Measurements from ENCODE around the gene ARHGEF10L.

The ARHGEF10L gene

DNA sequence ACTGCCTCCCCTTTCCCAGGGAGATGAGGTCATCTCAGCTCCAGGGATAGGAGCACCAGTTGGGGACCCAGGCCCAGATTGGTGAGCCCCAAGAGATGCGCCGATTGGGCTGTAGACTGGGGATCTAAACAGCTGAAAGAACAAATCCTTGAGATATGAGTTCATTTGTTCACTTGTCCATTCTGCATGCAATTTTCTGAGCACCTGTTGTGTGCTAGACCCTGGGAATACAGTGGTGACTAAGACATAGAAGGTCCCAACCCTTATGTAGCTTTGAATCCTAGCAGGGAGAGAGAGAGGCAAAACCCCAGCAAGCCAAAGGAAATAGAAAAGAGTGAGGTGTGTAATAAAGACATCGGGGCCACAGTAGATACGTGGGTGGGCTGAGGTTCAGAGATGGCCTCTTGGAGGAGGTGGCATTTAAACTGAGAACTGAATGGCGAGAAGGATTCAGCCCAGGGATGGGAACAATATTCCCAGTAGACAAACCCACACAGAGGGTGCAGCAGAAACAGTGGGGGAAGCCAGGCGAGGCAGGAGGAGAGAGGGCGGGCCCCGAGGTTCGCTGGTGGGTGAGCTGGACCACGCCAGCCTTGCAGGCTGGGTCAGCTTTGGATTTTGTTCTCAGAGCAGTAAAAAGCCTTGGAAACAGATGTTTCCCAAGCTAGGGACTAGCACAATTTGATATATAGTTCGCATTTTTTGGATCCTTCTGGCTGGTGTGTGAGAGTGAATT lies 110.0 kb downstream of the ARHGEF10L start:
- Histone ChIP-seq H3K79me2 (ENCODE audit: control insufficient read depth, insufficient read depth, low read length, unreplicated experiment) (no peaks in the 10 kb centered on the region), H3K4me1 (ENCODE audit: control insufficient read depth, insufficient read depth, low read length, unreplicated experiment) (no peaks in the 10 kb centered on the region), H3K27ac (ENCODE audit: low read depth, low read length) (no peak overlapping the region), H2AFZ (ENCODE audit: low read length, unreplicated experiment) (no peak overlapping the region), H3K36me3 (ENCODE audit: insufficient read depth, low read length) (no peaks in the 10 kb centered on the region), H3K27me3 (ENCODE audit: insufficient read depth, low read length) (no peaks in the 10 kb centered on the region), H3K4me3 (ENCODE audit: low read depth, low read length) (no peak overlapping the region)

GRCh38 chr1:17653276-17653675 lies 113.8 kb downstream of the ARHGEF10L start:
- no peak overlapping the region for H3K27ac ChIP-seq (ENCODE audit: low read depth, low read length)
- no peaks in the 10 kb centered on the region for H3K4me1 ChIP-seq (ENCODE audit: control insufficient read depth, insufficient read depth, low read length, unreplicated experiment)
- H3K4me3 ChIP-seq (ENCODE audit: low read depth, low read length), result no peak overlapping the region
- peaks cover 1% of the 10 kb centered on the region; the same call in 1 of the 2 replicates for H3K36me3 ChIP-seq (ENCODE audit: insufficient read depth, low read length)
- no peaks in the 10 kb centered on the region for H3K79me2 ChIP-seq (ENCODE audit: control insufficient read depth, insufficient read depth, low read length, unreplicated experiment)
- H2AFZ ChIP-seq (ENCODE audit: low read length, unreplicated experiment), result no peak overlapping the region
- H3K27me3 ChIP-seq (ENCODE audit: insufficient read depth, low read length), result no peaks in the 10 kb centered on the region

DNA sequence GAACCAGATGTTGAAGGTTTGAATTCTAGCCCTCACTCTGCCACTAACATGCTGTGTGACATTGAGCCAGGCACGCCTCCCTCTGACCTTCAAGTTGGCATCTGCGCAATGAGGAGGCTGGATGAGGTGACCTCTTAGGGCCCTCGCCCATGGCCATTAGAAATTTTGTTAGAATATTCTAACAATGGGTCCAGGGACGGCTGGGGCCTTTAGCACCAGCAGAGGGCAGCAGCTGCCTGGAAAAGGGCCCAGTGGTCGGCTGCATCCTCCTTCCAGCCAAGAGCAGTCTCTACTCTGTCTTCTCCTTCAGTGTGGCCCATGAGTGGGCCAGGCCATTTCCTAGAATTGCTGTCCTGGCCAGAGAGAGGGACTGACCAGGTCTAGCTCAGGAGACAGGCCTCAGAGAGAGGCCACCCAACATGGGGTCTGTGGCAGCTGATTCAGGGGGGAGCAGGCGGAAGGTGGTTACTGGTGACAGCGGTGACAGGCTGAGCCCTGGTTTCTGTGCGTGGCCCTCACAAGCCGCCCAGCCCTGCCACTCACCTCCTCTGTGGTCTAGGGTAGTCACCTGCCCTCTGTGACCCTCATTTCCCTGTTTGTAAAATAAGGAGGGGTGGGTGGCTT lies 114.3 kb downstream of the ARHGEF10L start:
- no peak overlapping the region for H2AFZ ChIP-seq (ENCODE audit: low read length, unreplicated experiment)
- H3K27me3 ChIP-seq (ENCODE audit: insufficient read depth, low read length), result no peaks in the 10 kb centered on the region
- no peak overlapping the region for H3K4me3 ChIP-seq (ENCODE audit: low read depth, low read length)
- H3K79me2 ChIP-seq (ENCODE audit: control insufficient read depth, insufficient read depth, low read length, unreplicated experiment), result no peaks in the 10 kb centered on the region
- peaks cover 2% of the 10 kb centered on the region; the same call in 1 of the 2 replicates for H3K36me3 ChIP-seq (ENCODE audit: insufficient read depth, low read length)
- no peak overlapping the region for H3K27ac ChIP-seq (ENCODE audit: low read depth, low read length)
- H3K4me1 ChIP-seq (ENCODE audit: control insufficient read depth, insufficient read depth, low read length, unreplicated experiment), result no peaks in the 10 kb centered on the region

- H3K79me2 ChIP-seq (ENCODE audit: control insufficient read depth, insufficient read depth, low read length, unreplicated experiment), result no peaks in the 10 kb centered on the region
- no peak overlapping the region for H3K4me3 ChIP-seq (ENCODE audit: low read depth, low read length)
- H3K27me3 ChIP-seq (ENCODE audit: insufficient read depth, low read length), result no peaks in the 10 kb centered on the region
- H3K27ac ChIP-seq (ENCODE audit: low read depth, low read length), result no peak overlapping the region
- peaks cover 2% of the 10 kb centered on the region; the same call in 1 of the 2 replicates for H3K36me3 ChIP-seq (ENCODE audit: insufficient read depth, low read length)
- no peak overlapping the region for H2AFZ ChIP-seq (ENCODE audit: low read length, unreplicated experiment)
- no peaks in the 10 kb centered on the region for H3K4me1 ChIP-seq (ENCODE audit: control insufficient read depth, insufficient read depth, low read length, unreplicated experiment)
These were observed 115.0 kb downstream of the ARHGEF10L start for GRCh38 chr1:17654519-17654918.

DNA sequence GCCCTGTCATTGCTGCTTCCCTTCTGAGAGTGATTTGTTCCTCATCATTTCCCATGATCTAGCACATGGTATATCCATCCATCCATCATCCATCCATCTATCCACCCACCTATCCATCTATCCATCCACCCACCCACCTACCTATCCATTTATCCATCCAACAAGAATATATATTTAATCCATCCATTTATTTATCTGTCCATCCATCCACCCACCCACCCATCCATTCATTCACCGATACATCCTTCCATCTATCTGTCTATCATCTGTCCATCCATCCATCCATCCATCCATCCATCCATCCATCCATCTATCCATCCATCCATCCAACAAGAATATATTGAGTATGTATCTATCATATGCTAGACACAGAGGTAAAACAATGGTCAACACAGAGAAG lies 115.7 kb downstream of the ARHGEF10L start:
- no peak overlapping the region for H2AFZ ChIP-seq (ENCODE audit: low read length, unreplicated experiment)
- no peak overlapping the region for H3K27ac ChIP-seq (ENCODE audit: low read depth, low read length)
- no peaks in the 10 kb centered on the region for H3K4me1 ChIP-seq (ENCODE audit: control insufficient read depth, insufficient read depth, low read length, unreplicated experiment)
- no peaks in the 10 kb centered on the region for H3K79me2 ChIP-seq (ENCODE audit: control insufficient read depth, insufficient read depth, low read length, unreplicated experiment)
- peaks cover 2% of the 10 kb centered on the region; the same call in 1 of the 2 replicates for H3K36me3 ChIP-seq (ENCODE audit: insufficient read depth, low read length)
- no peak overlapping the region for H3K4me3 ChIP-seq (ENCODE audit: low read depth, low read length)
- H3K27me3 ChIP-seq (ENCODE audit: insufficient read depth, low read length), result no peaks in the 10 kb centered on the region

GRCh38 chr1:17655922-17656321 lies 116.4 kb downstream of the ARHGEF10L start:
- Histone ChIP-seq H3K27me3 (ENCODE audit: insufficient read depth, low read length) (no peaks in the 10 kb centered on the region), H3K4me3 (ENCODE audit: low read depth, low read length) (no peak overlapping the region), H3K27ac (ENCODE audit: low read depth, low read length) (no peak overlapping the region), H3K79me2 (ENCODE audit: control insufficient read depth, insufficient read depth, low read length, unreplicated experiment) (no peaks in the 10 kb centered on the region), H3K36me3 (ENCODE audit: insufficient read depth, low read length) (peaks cover 2% of the 10 kb centered on the region; the same call in 1 of the 2 replicates), H3K4me1 (ENCODE audit: control insufficient read depth, insufficient read depth, low read length, unreplicated experiment) (no peaks in the 10 kb centered on the region), H2AFZ (ENCODE audit: low read length, unreplicated experiment) (no peak overlapping the region)

DNA sequence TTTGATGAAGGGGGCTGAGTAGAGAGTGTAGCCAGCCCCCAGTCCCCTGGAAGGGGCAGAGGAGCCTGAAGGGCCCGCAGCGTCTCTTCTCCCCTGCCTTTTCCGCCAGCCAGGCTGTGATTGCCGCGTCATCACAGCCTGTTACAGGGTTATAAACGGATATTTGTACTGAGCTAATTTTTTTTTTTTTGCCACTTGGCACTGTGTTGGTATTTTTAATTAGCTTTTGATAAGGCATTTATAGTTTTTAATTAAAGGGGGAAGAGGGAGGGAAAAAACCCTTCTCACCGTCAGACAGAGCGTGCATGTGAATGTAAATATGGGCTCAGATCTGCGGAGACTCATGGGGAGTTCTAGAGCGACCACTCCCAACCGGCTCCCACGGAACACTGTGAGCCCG lies 117.9 kb downstream of the ARHGEF10L start:
- Histone ChIP-seq H2AFZ (ENCODE audit: low read length, unreplicated experiment) (no peak overlapping the region), H3K27me3 (ENCODE audit: insufficient read depth, low read length) (no peaks in the 10 kb centered on the region), H3K27ac (ENCODE audit: low read depth, low read length) (no peak overlapping the region), H3K79me2 (ENCODE audit: control insufficient read depth, insufficient read depth, low read length, unreplicated experiment) (no peaks in the 10 kb centered on the region), H3K4me3 (ENCODE audit: low read depth, low read length) (no peak overlapping the region), H3K4me1 (ENCODE audit: control insufficient read depth, insufficient read depth, low read length, unreplicated experiment) (no peaks in the 10 kb centered on the region), H3K36me3 (ENCODE audit: insufficient read depth, low read length) (peaks cover 2% of the 10 kb centered on the region; the same call in 1 of the 2 replicates)

DNA sequence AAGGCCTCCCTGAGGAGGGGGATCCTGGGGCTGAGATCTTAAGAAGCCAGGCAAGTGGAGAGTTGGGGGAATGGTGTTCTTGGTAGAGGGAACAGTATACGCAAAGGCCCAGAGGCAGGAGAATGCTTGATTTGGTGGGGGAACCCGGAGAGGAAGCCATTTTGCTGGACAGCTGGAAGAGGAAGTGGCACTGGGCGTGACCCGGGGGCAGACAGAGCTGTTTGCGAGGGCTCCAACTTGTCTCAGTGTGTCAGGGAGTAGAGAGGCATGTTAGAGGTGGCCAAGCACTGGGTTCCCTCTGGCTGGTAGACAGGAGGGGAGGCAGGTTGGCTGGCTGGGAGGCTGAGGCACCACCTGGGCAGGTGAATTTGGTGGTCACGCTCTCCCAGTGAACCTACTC lies 119.3 kb downstream of the ARHGEF10L start:
- H2AFZ ChIP-seq (ENCODE audit: low read length, unreplicated experiment), result no peak overlapping the region
- no peak overlapping the region for H3K27ac ChIP-seq (ENCODE audit: low read depth, low read length)
- no peak overlapping the region for H3K4me3 ChIP-seq (ENCODE audit: low read depth, low read length)
- H3K36me3 ChIP-seq (ENCODE audit: insufficient read depth, low read length), result peaks cover 2% of the 10 kb centered on the region; the same call in 1 of the 2 replicates
- H3K27me3 ChIP-seq (ENCODE audit: insufficient read depth, low read length), result no peaks in the 10 kb centered on the region
- no peaks in the 10 kb centered on the region for H3K79me2 ChIP-seq (ENCODE audit: control insufficient read depth, insufficient read depth, low read length, unreplicated experiment)
- H3K4me1 ChIP-seq (ENCODE audit: control insufficient read depth, insufficient read depth, low read length, unreplicated experiment), result no peaks in the 10 kb centered on the region

GRCh38 chr1:17661546-17662157 lies 122.2 kb downstream of the ARHGEF10L start:
- Histone ChIP-seq H3K27ac (ENCODE audit: low read depth, low read length) (no peak overlapping the region), H3K4me1 (ENCODE audit: control insufficient read depth, insufficient read depth, low read length, unreplicated experiment) (no peaks in the 10 kb centered on the region), H2AFZ (ENCODE audit: low read length, unreplicated experiment) (no peak overlapping the region), H3K36me3 (ENCODE audit: insufficient read depth, low read length) (peaks cover 6% of the 10 kb centered on the region; the same call in 1 of the 2 replicates), H3K79me2 (ENCODE audit: control insufficient read depth, insufficient read depth, low read length, unreplicated experiment) (no peaks in the 10 kb centered on the region), H3K4me3 (ENCODE audit: low read depth, low read length) (no peak overlapping the region), H3K27me3 (ENCODE audit: insufficient read depth, low read length) (no peaks in the 10 kb centered on the region)

DNA sequence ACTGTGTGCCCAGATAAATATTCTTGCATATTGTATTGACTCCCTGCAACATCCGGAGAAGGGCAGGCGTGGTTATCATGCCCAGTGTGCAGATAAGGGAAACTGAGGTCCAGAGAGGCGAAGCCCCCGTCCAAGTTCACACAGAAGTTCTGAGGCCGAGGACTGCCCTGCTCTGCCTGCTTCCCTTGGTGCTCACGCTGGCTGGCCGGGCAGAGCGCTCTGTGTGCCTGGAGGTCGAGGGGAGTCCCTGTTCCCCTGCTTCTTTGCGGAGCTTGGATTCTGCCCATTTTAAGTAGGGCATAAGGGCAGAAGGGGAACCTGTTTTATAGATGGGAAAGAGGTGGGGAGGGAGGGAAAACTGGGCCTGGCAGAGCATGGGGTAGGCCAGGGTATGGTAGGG lies 122.8 kb downstream of the ARHGEF10L start:
- Histone ChIP-seq H3K36me3 (ENCODE audit: insufficient read depth, low read length) (peaks cover 6% of the 10 kb centered on the region; the same call in 1 of the 2 replicates), H3K27ac (ENCODE audit: low read depth, low read length) (no peak overlapping the region), H3K79me2 (ENCODE audit: control insufficient read depth, insufficient read depth, low read length, unreplicated experiment) (no peaks in the 10 kb centered on the region), H3K4me1 (ENCODE audit: control insufficient read depth, insufficient read depth, low read length, unreplicated experiment) (no peaks in the 10 kb centered on the region), H3K27me3 (ENCODE audit: insufficient read depth, low read length) (no peaks in the 10 kb centered on the region), H3K4me3 (ENCODE audit: low read depth, low read length) (no peak overlapping the region), H2AFZ (ENCODE audit: low read length, unreplicated experiment) (no peak overlapping the region)

Data from ACC112 (cell line).